IPS-NIHi11 (cell line): ENCODE results near the gene KCNJ1.

Source experiments
- DNase-seq: peaks from one replicate; pipeline ENCODE4 v3.0.0; 2012; ENCODE audit warnings: mixed read lengths, low spot score

KCNJ1 gene

GRCh38 chr11:128848815-128849455 is 18.2 kb downstream of the KCNJ1 start:
- peak; percentile 99 for DNase-seq

GRCh38 chr11:128846985-128847384 is 20.1 kb downstream of the KCNJ1 start:
- DNase-seq: no peak

- no peak for DNase-seq
Observed at GRCh38 chr11:128845334-128845780, 21.7 kb downstream of the KCNJ1 start.

- no peak for DNase-seq
Observed at GRCh38 chr11:128843198-128843785, 23.8 kb downstream of the KCNJ1 start.

- DNase-seq: no peak
Observed at GRCh38 chr11:128841461-128842072, 25.5 kb downstream of the KCNJ1 start.

- no peak for DNase-seq
Observed at GRCh38 chr11:128840783-128841182, 26.3 kb downstream of the KCNJ1 start.

GRCh38 chr11:128840137-128840536 is 27.0 kb downstream of the KCNJ1 start:
- DNase-seq: no peak

GRCh38 chr11:128839081-128839480 is 28.0 kb downstream of the KCNJ1 start:
- no peak for DNase-seq

- no peak for DNase-seq
Observed at GRCh38 chr11:128837627-128838026, 29.5 kb downstream of the KCNJ1 start.

GRCh38 chr11:128835741-128836430 is 31.2 kb downstream of the KCNJ1 start:
- DNase-seq: no peak

- no peak for DNase-seq
Observed at GRCh38 chr11:128834157-128834556, 32.9 kb downstream of the KCNJ1 start.

GRCh38 chr11:128832121-128832497 is 35.0 kb downstream of the KCNJ1 start:
- DNase-seq: no peak

GRCh38 chr11:128831174-128832120 is 35.6 kb downstream of the KCNJ1 start:
- peak; percentile 73 for DNase-seq

GRCh38 chr11:128830290-128831173 is 36.6 kb downstream of the KCNJ1 start:
- no peak for DNase-seq

GRCh38 chr11:128828350-128828749 is 38.7 kb downstream of the KCNJ1 start:
- DNase-seq: no peak

- no peak for DNase-seq
Observed at GRCh38 chr11:128827191-128827893, 39.8 kb downstream of the KCNJ1 start.

- DNase-seq: no peak
Observed at GRCh38 chr11:128825050-128825784, 41.9 kb downstream of the KCNJ1 start.

- DNase-seq: peak; percentile 44
Observed at GRCh38 chr11:128824191-128825049, 42.7 kb downstream of the KCNJ1 start.
